Activated T-cell treated with anti-CD3 and anti-CD28 coated beads for 24 hours (primary cell): ENCODE results near the gene RYR3.

Experiments used
- DNase-seq: peaks from one replicate; pipeline ENCODE4 v3.0.0-alpha.2; 2020; ENCODE audit warnings: low read depth

The RYR3 gene

GRCh38 chr15:33449810-33450209, 139.0 kb downstream of the RYR3 start:
- no peak for DNase-seq

- no peak for DNase-seq
These were observed 140.6 kb downstream of the RYR3 start for GRCh38 chr15:33451385-33451784.

GRCh38 chr15:33453761-33454160, 143.0 kb downstream of the RYR3 start:
- DNase-seq = no peak

- no peak for DNase-seq
These were observed 143.6 kb downstream of the RYR3 start for GRCh38 chr15:33454346-33454745.

- DNase-seq = no peak
These were observed 144.2 kb downstream of the RYR3 start for GRCh38 chr15:33454996-33455395.

- no peak for DNase-seq
These were observed 147.7 kb downstream of the RYR3 start for GRCh38 chr15:33458421-33458820.

- no peak for DNase-seq
These were observed 149.5 kb downstream of the RYR3 start for GRCh38 chr15:33460166-33460805.

GRCh38 chr15:33461671-33462070, 150.9 kb downstream of the RYR3 start:
- DNase-seq = no peak

GRCh38 chr15:33467146-33467815, 156.5 kb downstream of the RYR3 start:
- no peak for DNase-seq

- no peak for DNase-seq
These were observed 157.0 kb downstream of the RYR3 start for GRCh38 chr15:33467816-33468163.

GRCh38 chr15:33468740-33469139, 158.0 kb downstream of the RYR3 start:
- DNase-seq = no peak

- no peak for DNase-seq
These were observed 162.2 kb downstream of the RYR3 start for GRCh38 chr15:33473005-33473404.

- DNase-seq = no peak
These were observed 162.9 kb downstream of the RYR3 start for GRCh38 chr15:33473714-33474113.

GRCh38 chr15:33476076-33476475, 165.3 kb downstream of the RYR3 start:
- DNase-seq = no peak

- no peak for DNase-seq
These were observed 166.1 kb downstream of the RYR3 start for GRCh38 chr15:33476908-33477307.

- DNase-seq = no peak
These were observed 178.6 kb downstream of the RYR3 start for GRCh38 chr15:33489335-33489734.

GRCh38 chr15:33490703-33491102, 179.9 kb downstream of the RYR3 start:
- DNase-seq = no peak

- no peak for DNase-seq
These were observed 181.8 kb downstream of the RYR3 start for GRCh38 chr15:33492434-33493052.

- DNase-seq = no peak
These were observed 183.5 kb downstream of the RYR3 start for GRCh38 chr15:33494306-33494705.

- DNase-seq = no peak
These were observed 189.8 kb downstream of the RYR3 start for GRCh38 chr15:33500432-33501195.

- no peak for DNase-seq
These were observed 192.9 kb downstream of the RYR3 start for GRCh38 chr15:33503681-33504080.

GRCh38 chr15:33506781-33507296, 196.1 kb downstream of the RYR3 start:
- DNase-seq = no peak

- DNase-seq = no peak
These were observed 197.9 kb downstream of the RYR3 start for GRCh38 chr15:33508703-33509102.
